ENCODE measurements around the gene ZFP92.
"Not testable (repeated sequence)": the region's sequence is repeated elsewhere in the genome, so short reads cannot be mapped to it uniquely, and the experiment has no call there.

The ZFP92 gene

GRCh38 chrX:153398275-153398960, 12.9 kb upstream of the ZFP92 start:
- no peaks in the 10 kb centered on the region for H3K4me1 ChIP-seq (ENCODE audit: insufficient read depth, low read length, poor library complexity, severe bottlenecking)
- no peak overlapping the region for H3K4me2 ChIP-seq (ENCODE audit: low read depth, low read length, poor library complexity, severe bottlenecking)
- H2AFZ ChIP-seq (ENCODE audit: low read length) = no peak overlapping the region
- H3K9me2 ChIP-seq (replicated peaks; ENCODE audit: low read depth, low read length) = no peaks in the 10 kb centered on the region
- H3F3A ChIP-seq (ENCODE audit: low read depth) = no peaks in the 10 kb centered on the region
- H3K36me3 ChIP-seq (ENCODE audit: insufficient read depth, low read length) = no peaks in the 10 kb centered on the region
- no peaks in the 10 kb centered on the region for H3K79me2 ChIP-seq (ENCODE audit: insufficient read depth, low read length)
- H3K9me3 ChIP-seq (ENCODE audit: insufficient read depth, low read depth, low read length) = no peaks in the 10 kb centered on the region
- no peak for TF ChIP-seq CTCF (conservative IDR thresholded peaks at IDR 0.05; ENCODE audit: low read length)
- no peak for TF ChIP-seq EZH2phosphoT487 (IDR thresholded peaks at IDR 0.05; ENCODE audit: borderline replicate concordance)
- H3K9ac ChIP-seq (ENCODE audit: low read depth, low read length, poor library complexity, severe bottlenecking) = no peak overlapping the region
- H3K27me3 ChIP-seq (ENCODE audit: insufficient read depth, low read length, poor library complexity, severe bottlenecking) = no peaks in the 10 kb centered on the region
- no peak overlapping the region for H3K4me3 ChIP-seq (ENCODE audit: low read length, poor library complexity, severe bottlenecking)
- H4K20me1 ChIP-seq (ENCODE audit: insufficient read depth, low read length, poor library complexity, severe bottlenecking) = no peaks in the 10 kb centered on the region

- Histone ChIP-seq H3K4me1 (ENCODE audit: insufficient read depth, low read length, poor library complexity, severe bottlenecking) (no peaks in the 10 kb centered on the region), H3F3A (ENCODE audit: low read depth) (no peaks in the 10 kb centered on the region), H2AFZ (ENCODE audit: low read length) (no peak overlapping the region), H4K20me1 (ENCODE audit: insufficient read depth, low read length, poor library complexity, severe bottlenecking) (no peaks in the 10 kb centered on the region), H3K4me2 (ENCODE audit: low read depth, low read length, poor library complexity, severe bottlenecking) (no peak overlapping the region), H3K9me2 (replicated peaks; ENCODE audit: low read depth, low read length) (no peaks in the 10 kb centered on the region), H3K9me3 (ENCODE audit: insufficient read depth, low read depth, low read length) (no peaks in the 10 kb centered on the region), H3K27me3 (ENCODE audit: insufficient read depth, low read length, poor library complexity, severe bottlenecking) (no peaks in the 10 kb centered on the region), H3K36me3 (ENCODE audit: insufficient read depth, low read length) (no peaks in the 10 kb centered on the region), H3K79me2 (ENCODE audit: insufficient read depth, low read length) (no peaks in the 10 kb centered on the region), H3K4me3 (ENCODE audit: low read length, poor library complexity, severe bottlenecking) (no peak overlapping the region), H3K9ac (ENCODE audit: low read depth, low read length, poor library complexity, severe bottlenecking) (no peak overlapping the region)
- TF ChIP-seq CTCF (conservative IDR thresholded peaks at IDR 0.05; ENCODE audit: low read length) (peak; percentile 77), EZH2phosphoT487 (IDR thresholded peaks at IDR 0.05; ENCODE audit: borderline replicate concordance) (no peak)
Observed at GRCh38 chrX:153400146-153401132, 10.8 kb upstream of the ZFP92 start.

GRCh38 chrX:153401133-153401764, 10.0 kb upstream of the ZFP92 start, which contains the start of gene PNMA6E:
Gene PNMA6E (minus strand): TSS chrX:153401350. CDS start chrX:153398849, 2,501 bp downstream.
- no peaks in the 10 kb centered on the region for H3K4me1 ChIP-seq (ENCODE audit: insufficient read depth, low read length, poor library complexity, severe bottlenecking)
- no peaks in the 10 kb centered on the region for H4K20me1 ChIP-seq (ENCODE audit: insufficient read depth, low read length, poor library complexity, severe bottlenecking)
- no peaks in the 10 kb centered on the region for H3K79me2 ChIP-seq (ENCODE audit: insufficient read depth, low read length)
- no peaks in the 10 kb centered on the region for H3K27me3 ChIP-seq (ENCODE audit: insufficient read depth, low read length, poor library complexity, severe bottlenecking)
- H3K4me2 ChIP-seq (ENCODE audit: low read depth, low read length, poor library complexity, severe bottlenecking) = no peak within 1 kb of the TSS
- no peaks in the 10 kb centered on the region for H3K36me3 ChIP-seq (ENCODE audit: insufficient read depth, low read length)
- H3F3A ChIP-seq (ENCODE audit: low read depth) = no peaks in the 10 kb centered on the region
- no peak within 1 kb of the TSS for H2AFZ ChIP-seq (ENCODE audit: low read length)
- TF ChIP-seq EZH2phosphoT487 (IDR thresholded peaks at IDR 0.05; ENCODE audit: borderline replicate concordance) = no peak
- TF ChIP-seq CTCF (conservative IDR thresholded peaks at IDR 0.05; ENCODE audit: low read length) = no peak
- H3K4me3 ChIP-seq (ENCODE audit: low read length, poor library complexity, severe bottlenecking) = no peak within 1 kb of the TSS
- H3K9ac ChIP-seq (ENCODE audit: low read depth, low read length, poor library complexity, severe bottlenecking) = no peak within 1 kb of the TSS
- no peaks in the 10 kb centered on the region for H3K9me3 ChIP-seq (ENCODE audit: insufficient read depth, low read depth, low read length)
- H3K9me2 ChIP-seq (replicated peaks; ENCODE audit: low read depth, low read length) = no peaks in the 10 kb centered on the region

- not testable (repeated sequence) for H3F3A ChIP-seq (ENCODE audit: low read depth); H3K4me1 ChIP-seq (ENCODE audit: insufficient read depth, low read length, poor library complexity, severe bottlenecking); H3K9me2 ChIP-seq (replicated peaks; ENCODE audit: low read depth, low read length); H3K36me3 ChIP-seq (ENCODE audit: insufficient read depth, low read length); H2AFZ ChIP-seq (ENCODE audit: low read length); H3K9ac ChIP-seq (ENCODE audit: low read depth, low read length, poor library complexity, severe bottlenecking); H3K79me2 ChIP-seq (ENCODE audit: insufficient read depth, low read length); H4K20me1 ChIP-seq (ENCODE audit: insufficient read depth, low read length, poor library complexity, severe bottlenecking); H3K27me3 ChIP-seq (ENCODE audit: insufficient read depth, low read length, poor library complexity, severe bottlenecking); H3K9me3 ChIP-seq (ENCODE audit: insufficient read depth, low read depth, low read length); H3K4me2 ChIP-seq (ENCODE audit: low read depth, low read length, poor library complexity, severe bottlenecking); H3K4me3 ChIP-seq (ENCODE audit: low read length, poor library complexity, severe bottlenecking)
Observed at GRCh38 chrX:153404333-153404732, 6.9 kb upstream of the ZFP92 start.

Data from Loucy (cell line).